NCI-H82 treated with DMSO at 0.1 percent for 48 hours (cell line): ENCODE data around the gene SMURF1.

Experiments used
- DNase-seq: peaks from one replicate; lab custom pipeline; 2025; ENCODE audit not compliant: unreplicated experiment; lab: John Stamatoyannopoulos, UW

SMURF1 gene

GRCh38 chr7:98993024-98993897 lies 150.6 kb downstream of the SMURF1 start:
- no peak for DNase-seq

GRCh38 chr7:98992076-98992475 lies 151.8 kb downstream of the SMURF1 start:
- DNase-seq = no peak

GRCh38 chr7:98991141-98991540 lies 152.8 kb downstream of the SMURF1 start:
- DNase-seq = no peak

DNA sequence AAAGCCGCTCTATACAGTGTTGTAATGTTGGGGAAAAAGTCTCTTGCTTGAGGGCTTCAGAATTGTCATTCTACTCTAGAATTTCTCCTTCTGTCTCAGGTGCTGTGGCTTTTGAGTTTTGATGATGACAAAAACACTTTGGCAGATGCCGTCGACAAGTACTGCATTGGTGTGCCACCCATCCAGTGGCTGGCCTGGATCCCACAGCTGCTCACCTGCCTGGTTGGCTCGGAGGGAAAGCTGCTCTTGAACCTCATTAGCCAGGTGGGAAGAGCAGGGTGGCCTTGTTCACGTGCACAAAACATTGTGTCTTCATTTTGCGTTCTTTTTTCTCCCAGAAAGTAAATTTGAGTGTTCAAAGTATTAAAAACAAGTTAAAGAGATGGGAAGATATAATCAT lies 153.6 kb downstream of the SMURF1 start:
- DNase-seq = no peak

GRCh38 chr7:98988641-98989040 lies 155.3 kb downstream of the SMURF1 start:
- no peak for DNase-seq

DNA sequence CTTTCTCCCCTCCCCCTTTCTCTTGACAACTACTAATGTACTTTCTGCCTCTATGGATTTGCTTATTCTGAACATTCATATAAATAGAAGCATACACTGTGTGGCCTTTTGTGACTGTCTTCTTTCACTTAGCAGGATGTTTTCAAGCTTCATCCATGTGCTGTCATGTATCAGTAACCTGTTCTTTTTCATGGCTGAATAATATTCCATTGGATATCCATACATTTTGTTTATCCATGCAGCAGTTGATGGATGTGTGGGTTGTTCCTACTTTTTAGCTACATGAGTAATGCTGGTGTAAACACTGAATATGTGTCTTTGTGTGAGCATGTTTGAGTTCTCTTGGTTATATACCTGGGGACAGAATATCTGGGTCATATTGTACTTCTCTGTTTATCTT lies 158.0 kb downstream of the SMURF1 start:
- no peak for DNase-seq

GRCh38 chr7:98985406-98985805 lies 158.5 kb downstream of the SMURF1 start:
- DNase-seq = no peak

DNA sequence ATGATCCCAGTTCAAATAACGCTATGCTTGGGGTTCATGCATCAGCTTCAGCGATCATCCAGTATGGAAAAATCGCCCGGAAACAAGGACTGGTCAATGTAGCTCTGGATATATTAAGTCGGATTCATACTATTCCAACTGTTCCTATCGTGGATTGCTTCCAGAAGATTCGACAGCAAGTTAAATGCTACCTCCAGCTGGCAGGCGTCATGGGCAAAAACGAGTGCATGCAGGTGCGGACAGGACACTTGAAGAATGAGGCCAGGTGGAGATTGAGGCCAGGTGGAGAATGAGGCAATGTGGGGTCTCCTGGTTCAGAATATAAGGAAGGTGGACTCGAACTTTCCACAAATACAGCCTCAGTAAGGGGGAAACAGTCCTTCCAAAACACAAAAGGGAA lies 159.8 kb downstream of the SMURF1 start:
- no peak for DNase-seq

- DNase-seq = no peak
These were observed 161.2 kb downstream of the SMURF1 start for GRCh38 chr7:98982686-98983085.

DNA sequence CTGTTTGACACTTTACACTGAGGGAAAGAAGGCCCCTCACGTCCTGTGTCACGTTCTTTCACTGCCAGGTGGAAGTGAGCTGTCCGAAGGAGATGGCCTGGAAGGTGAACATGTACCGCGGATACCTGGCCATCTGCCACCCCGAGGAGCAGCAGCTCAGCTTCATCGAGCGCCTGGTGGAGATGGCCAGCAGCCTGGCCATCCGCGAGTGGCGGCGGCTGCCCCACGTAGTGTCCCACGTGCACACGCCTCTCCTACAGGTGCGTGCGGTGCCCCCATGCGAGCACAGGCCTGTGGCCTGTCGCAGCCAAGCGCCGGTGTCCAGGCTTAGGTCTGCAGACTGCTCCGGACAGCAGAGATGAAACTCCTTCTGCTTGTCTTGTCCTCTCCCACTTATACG lies 162.2 kb downstream of the SMURF1 start:
- no peak for DNase-seq

GRCh38 chr7:98978672-98979071 lies 165.2 kb downstream of the SMURF1 start:
- no peak for DNase-seq
